ENCODE results near the gene CTSW.

CTSW gene

GRCh38 chr11:65928667-65929066 lies 49.0 kb downstream of the CTSW start:
- Histone ChIP-seq H3K18ac (ENCODE audit: low read depth in 1 of 2, low read length in 2 of 2) (no peak overlapping the region), H3K14ac (ENCODE audit: low read length in 2 of 2) (no peak overlapping the region), H2BK120ac (ENCODE audit: low read depth, low read length) (no peak overlapping the region), H4K91ac (ENCODE audit: low read length) (no peak overlapping the region), H2BK12ac (ENCODE audit: low read length in 2 of 2) (no peak overlapping the region), H3K79me1 (replicated peaks; ENCODE audit: low read length, poor library complexity, severe bottlenecking) (peaks cover 6% of the 10 kb centered on the region), H3K4ac (ENCODE audit: low read depth in 1 of 2, low read length in 2 of 2) (no peak overlapping the region), H2BK15ac (ENCODE audit: low read depth, poor library complexity, severe bottlenecking) (no peak overlapping the region), H3K9ac (ENCODE audit: low read length) (no peak overlapping the region), H3K4me3 (ENCODE audit: insufficient read depth in 1 of 2, low read depth in 1 of 2, low read length in 2 of 2) (no peak overlapping the region), H2AK5ac (ENCODE audit: low read length, severe bottlenecking) (no peak overlapping the region), H2BK5ac (ENCODE audit: low read depth, low read length, poor library complexity, severe bottlenecking) (no peak overlapping the region), H3K23ac (ENCODE audit: low read length in 2 of 2) (no peak overlapping the region), H3K4me2 (ENCODE audit: low read length, poor library complexity, severe bottlenecking) (no peak overlapping the region), H3K9me3 (ENCODE audit: control insufficient read depth, low read length) (no peaks in the 10 kb centered on the region), H3K27ac (ENCODE audit: low read length, poor library complexity, severe bottlenecking) (no peak overlapping the region), H4K8ac (ENCODE audit: low read length) (no peak overlapping the region), H3K27me3 (ENCODE audit: control insufficient read depth in 1 of 2, insufficient read depth in 1 of 2, low read length in 2 of 2) (no peaks in the 10 kb centered on the region), H3K4me1 (ENCODE audit: control insufficient read depth, insufficient read depth, low read depth, low read length) (no peaks in the 10 kb centered on the region), H2AFZ (ENCODE audit: low read depth, low read length) (no peak overlapping the region), H3K36me3 (ENCODE audit: control insufficient read depth in 1 of 2, insufficient read depth in 2 of 2, low read depth in 1 of 2, low read length in 2 of 2) (peaks cover 11 to 19% of the 10 kb centered on the region in 2 experiments)
- DNase-seq, result no peak
- 94% methylated on average over 6 of the region's 6 CpGs for WGBS

- H3K9ac ChIP-seq (ENCODE audit: low read length), result no peak overlapping the region
- no peak overlapping the region for H2AK5ac ChIP-seq (ENCODE audit: low read length, severe bottlenecking)
- no peak overlapping the region for H2BK15ac ChIP-seq (ENCODE audit: low read depth, poor library complexity, severe bottlenecking)
- H3K36me3 ChIP-seq (ENCODE audit: control insufficient read depth in 1 of 2, insufficient read depth in 2 of 2, low read depth in 1 of 2, low read length in 2 of 2), result peaks cover 0 to 3% of the 10 kb centered on the region in 2 experiments
- no peaks in the 10 kb centered on the region for H3K27me3 ChIP-seq (ENCODE audit: control insufficient read depth in 1 of 2, insufficient read depth in 1 of 2, low read length in 2 of 2)
- H2BK5ac ChIP-seq (ENCODE audit: low read depth, low read length, poor library complexity, severe bottlenecking), result no peak overlapping the region
- H3K27ac ChIP-seq (ENCODE audit: low read length, poor library complexity, severe bottlenecking), result no peak overlapping the region
- H3K14ac ChIP-seq (ENCODE audit: low read length in 2 of 2), result no peak overlapping the region
- no peak for DNase-seq
- H2BK120ac ChIP-seq (ENCODE audit: low read depth, low read length), result no peak overlapping the region
- H3K79me1 ChIP-seq (replicated peaks; ENCODE audit: low read length, poor library complexity, severe bottlenecking), result no peaks in the 10 kb centered on the region
- H3K23ac ChIP-seq (ENCODE audit: low read length in 2 of 2), result peak overlapping the region in 1 of 2 experiments; percentile 26
- H3K9me3 ChIP-seq (ENCODE audit: control insufficient read depth, low read length), result no peaks in the 10 kb centered on the region
- no peak overlapping the region for H2BK12ac ChIP-seq (ENCODE audit: low read length in 2 of 2)
- WGBS, result 90% methylated on average over 12 of the region's 13 CpGs
- H3K4me1 ChIP-seq (ENCODE audit: control insufficient read depth, insufficient read depth, low read depth, low read length), result no peaks in the 10 kb centered on the region
- no peak overlapping the region for H3K18ac ChIP-seq (ENCODE audit: low read depth in 1 of 2, low read length in 2 of 2)
- no peak overlapping the region for H4K91ac ChIP-seq (ENCODE audit: low read length)
- no peak overlapping the region for H4K8ac ChIP-seq (ENCODE audit: low read length)
- no peak overlapping the region for H3K4ac ChIP-seq (ENCODE audit: low read depth in 1 of 2, low read length in 2 of 2)
- H2AFZ ChIP-seq (ENCODE audit: low read depth, low read length), result no peak overlapping the region
- no peak overlapping the region for H3K4me3 ChIP-seq (ENCODE audit: insufficient read depth in 1 of 2, low read depth in 1 of 2, low read length in 2 of 2)
- no peak overlapping the region for H3K4me2 ChIP-seq (ENCODE audit: low read length, poor library complexity, severe bottlenecking)
Observed at GRCh38 chr11:65931773-65932557, 52.3 kb downstream of the CTSW start.

- Histone ChIP-seq H2BK120ac (ENCODE audit: low read depth, low read length) (no peak overlapping the region), H3K36me3 (ENCODE audit: control insufficient read depth in 1 of 2, insufficient read depth in 2 of 2, low read depth in 1 of 2, low read length in 2 of 2) (no peaks in the 10 kb centered on the region), H3K9me3 (ENCODE audit: control insufficient read depth, low read length) (no peaks in the 10 kb centered on the region), H3K4me2 (ENCODE audit: low read length, poor library complexity, severe bottlenecking) (no peak overlapping the region), H3K27ac (ENCODE audit: low read length, poor library complexity, severe bottlenecking) (no peak overlapping the region), H3K4me3 (ENCODE audit: insufficient read depth in 1 of 2, low read depth in 1 of 2, low read length in 2 of 2) (no peak overlapping the region), H3K79me1 (replicated peaks; ENCODE audit: low read length, poor library complexity, severe bottlenecking) (no peaks in the 10 kb centered on the region), H3K4me1 (ENCODE audit: control insufficient read depth, insufficient read depth, low read depth, low read length) (no peaks in the 10 kb centered on the region), H2AFZ (ENCODE audit: low read depth, low read length) (no peak overlapping the region), H4K8ac (ENCODE audit: low read length) (no peak overlapping the region), H2BK5ac (ENCODE audit: low read depth, low read length, poor library complexity, severe bottlenecking) (no peak overlapping the region), H2AK5ac (ENCODE audit: low read length, severe bottlenecking) (no peak overlapping the region), H3K18ac (ENCODE audit: low read depth in 1 of 2, low read length in 2 of 2) (no peak overlapping the region), H4K91ac (ENCODE audit: low read length) (no peak overlapping the region), H3K23ac (ENCODE audit: low read length in 2 of 2) (no peak overlapping the region), H2BK15ac (ENCODE audit: low read depth, poor library complexity, severe bottlenecking) (no peak overlapping the region), H3K14ac (ENCODE audit: low read length in 2 of 2) (no peak overlapping the region), H3K9ac (ENCODE audit: low read length) (no peak overlapping the region), H3K27me3 (ENCODE audit: control insufficient read depth in 1 of 2, insufficient read depth in 1 of 2, low read length in 2 of 2) (no peaks in the 10 kb centered on the region), H3K4ac (ENCODE audit: low read depth in 1 of 2, low read length in 2 of 2) (no peak overlapping the region), H2BK12ac (ENCODE audit: low read length in 2 of 2) (no peak overlapping the region)
- DNase-seq, result no peak
- 63% methylated on average over 9 of the region's 9 CpGs for WGBS
Observed at GRCh38 chr11:65932558-65932919, 52.9 kb downstream of the CTSW start.
